ENCODE data around the gene MICAL3.
A peak's percentile ranks its signal among the peaks of the same experiment; 100 is the strongest.

Gene MICAL3

GRCh38 chr22:17777005-17777716 is 247.2 kb downstream of the MICAL3 start:
- ATAC-seq (replicated peaks; ENCODE audit: extremely low read depth, poor library complexity, severe bottlenecking) (peak; percentile 69), DNase-seq (ENCODE audit: low spot score in 2 of 2) (peak; percentile 54 to 75)
- H3K36me3 Mint-ChIP-seq (ENCODE audit: insufficient read depth) = peaks cover 19% of the 10 kb centered on the region
- H3K9me3 Mint-ChIP-seq = no peaks in the 10 kb centered on the region
- H3K4me3 Mint-ChIP-seq = peak overlapping the region; percentile 99
- peaks cover 83% of the 10 kb centered on the region for H3K4me1 Mint-ChIP-seq
- peak overlapping the region; percentile 98 for H3K27ac Mint-ChIP-seq (ENCODE audit: low read depth)
- no peaks in the 10 kb centered on the region for H3K27me3 Mint-ChIP-seq

DNA sequence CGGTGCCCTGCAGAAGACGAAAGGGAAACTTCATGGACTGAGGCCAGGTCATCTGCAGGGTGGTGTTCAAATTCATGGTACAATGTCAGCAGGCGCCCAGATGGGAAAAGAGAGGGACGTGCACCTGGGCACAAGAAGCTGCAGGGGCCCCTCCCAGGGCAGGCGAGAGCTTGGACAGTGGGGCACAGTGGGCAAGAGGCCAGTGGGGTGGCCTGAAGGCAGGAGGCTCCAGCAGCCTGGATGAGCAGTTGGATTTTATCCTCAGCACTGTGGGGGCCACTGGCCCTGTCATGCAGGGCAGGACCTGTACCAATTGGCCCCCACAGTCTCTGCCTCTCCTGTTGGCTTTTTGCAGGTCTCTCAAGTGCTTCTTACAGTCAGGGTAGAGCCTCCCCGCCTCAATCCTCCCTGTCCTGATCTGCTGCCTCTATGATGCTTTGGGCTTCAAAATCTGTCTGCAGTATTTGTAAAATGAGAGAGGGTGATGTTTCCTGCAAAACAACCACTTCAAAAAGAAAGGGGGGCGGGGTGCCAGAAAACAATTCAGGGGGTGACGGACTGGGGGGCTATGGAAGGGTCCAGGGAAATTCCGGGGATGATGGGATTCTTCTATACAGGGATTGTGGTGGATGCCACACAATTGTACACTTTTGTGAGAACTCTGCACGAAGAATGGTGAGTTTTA is 248.4 kb downstream of the MICAL3 start:
- Mint-ChIP-seq H3K36me3 (ENCODE audit: insufficient read depth) (peaks cover 19% of the 10 kb centered on the region), H3K27me3 (no peaks in the 10 kb centered on the region), H3K4me1 (peaks cover 75% of the 10 kb centered on the region), H3K27ac (ENCODE audit: low read depth) (peak overlapping the region; percentile 98), H3K4me3 (peak overlapping the region; percentile 89), H3K9me3 (no peaks in the 10 kb centered on the region)
- ATAC-seq (replicated peaks; ENCODE audit: extremely low read depth, poor library complexity, severe bottlenecking) = no peak
- no peak for DNase-seq (ENCODE audit: low spot score in 2 of 2)

DNA sequence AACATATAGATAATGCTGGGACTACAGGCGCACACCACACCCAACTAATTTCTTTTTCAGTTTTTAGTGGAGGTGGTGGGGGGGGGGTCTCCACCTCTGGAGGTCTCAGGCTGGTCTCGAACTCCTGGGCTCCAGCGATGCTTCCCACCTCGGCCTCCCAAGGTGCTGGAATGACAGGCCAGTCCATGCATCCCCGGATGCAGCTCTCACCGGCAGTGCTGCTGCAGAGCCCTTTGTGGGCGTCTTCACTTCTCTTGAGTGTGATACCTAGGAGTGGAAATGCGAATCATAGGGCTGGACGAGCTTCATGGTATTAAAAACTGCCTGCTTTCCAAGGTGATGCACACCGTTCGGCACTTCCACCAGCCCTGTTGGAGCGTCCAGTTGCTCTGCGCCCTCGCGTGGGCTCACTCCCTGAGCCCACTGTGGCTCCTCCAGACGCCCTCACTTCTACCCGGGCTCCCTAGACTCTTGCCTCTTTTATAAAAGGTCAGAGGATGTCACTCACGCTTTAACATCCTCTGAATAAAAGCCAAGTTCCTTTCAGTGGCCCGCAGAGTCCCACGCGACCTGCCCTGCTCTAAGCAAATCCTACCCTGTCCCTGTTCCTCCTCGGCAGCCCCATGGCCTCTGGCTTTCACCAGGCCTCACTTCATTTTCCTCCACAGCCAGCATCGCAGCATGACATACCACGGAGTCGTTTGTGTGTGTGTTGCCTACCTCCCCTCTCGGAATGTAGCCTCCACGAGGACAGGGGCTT is 249.3 kb downstream of the MICAL3 start:
- H3K9me3 Mint-ChIP-seq = no peaks in the 10 kb centered on the region
- no peaks in the 10 kb centered on the region for H3K27me3 Mint-ChIP-seq

GRCh38 chr22:17774206-17774925 is 250.0 kb downstream of the MICAL3 start, which contains the start of gene BID:
Gene BID, minus strand, starts transcription at chr22:17774469. Its CDS starts 24,353 bp downstream, at chr22:17750116.
- Mint-ChIP-seq H3K9me3 (no peaks in the 10 kb centered on the region), H3K4me3 (peak within 1 kb of the TSS; percentile 89), H3K27ac (ENCODE audit: low read depth) (peak within 1 kb of the TSS; percentile 98), H3K27me3 (no peaks in the 10 kb centered on the region), H3K4me1 (peaks cover 73% of the 10 kb centered on the region), H3K36me3 (ENCODE audit: insufficient read depth) (peaks cover 22% of the 10 kb centered on the region)
- DNase-seq (ENCODE audit: low spot score in 2 of 2) = no peak
- ATAC-seq (replicated peaks; ENCODE audit: extremely low read depth, poor library complexity, severe bottlenecking) = peak; percentile 27

More for the DNA sequence above, 249.3 kb downstream of the MICAL3 start:
- DNase-seq (ENCODE audit: low spot score in 2 of 2) (no peak), ATAC-seq (replicated peaks; ENCODE audit: extremely low read depth, poor library complexity, severe bottlenecking) (no peak)
- Mint-ChIP-seq H3K27ac (ENCODE audit: low read depth) (peak overlapping the region; percentile 98), H3K4me1 (peaks cover 73% of the 10 kb centered on the region), H3K36me3 (ENCODE audit: insufficient read depth) (peaks cover 23% of the 10 kb centered on the region), H3K4me3 (peak overlapping the region; percentile 89)

GRCh38 chr22:17773606-17774205 is 250.7 kb downstream of the MICAL3 start:
- Mint-ChIP-seq H3K27ac (ENCODE audit: low read depth) (peak overlapping the region; percentile 82), H3K9me3 (no peaks in the 10 kb centered on the region), H3K36me3 (ENCODE audit: insufficient read depth) (peaks cover 22% of the 10 kb centered on the region), H3K4me1 (peaks cover 69% of the 10 kb centered on the region), H3K4me3 (peak overlapping the region; percentile 89), H3K27me3 (no peaks in the 10 kb centered on the region)
- ATAC-seq (replicated peaks; ENCODE audit: extremely low read depth, poor library complexity, severe bottlenecking) (peak; percentile 54), DNase-seq (ENCODE audit: low spot score in 2 of 2) (peak; percentile 40 to 55)

GRCh38 chr22:17772958-17773605 is 251.3 kb downstream of the MICAL3 start:
- no peaks in the 10 kb centered on the region for H3K9me3 Mint-ChIP-seq
- ATAC-seq (replicated peaks; ENCODE audit: extremely low read depth, poor library complexity, severe bottlenecking) (no peak), DNase-seq (ENCODE audit: low spot score in 2 of 2) (no peak)
- no peaks in the 10 kb centered on the region for H3K27me3 Mint-ChIP-seq
- peaks cover 22% of the 10 kb centered on the region for H3K36me3 Mint-ChIP-seq (ENCODE audit: insufficient read depth)
- peak overlapping the region; percentile 89 for H3K4me3 Mint-ChIP-seq
- H3K27ac Mint-ChIP-seq (ENCODE audit: low read depth) = peak overlapping the region; percentile 82
- peaks cover 64% of the 10 kb centered on the region for H3K4me1 Mint-ChIP-seq

GRCh38 chr22:17772249-17772957 is 252.0 kb downstream of the MICAL3 start:
- DNase-seq (ENCODE audit: low spot score in 2 of 2) = no peak
- Mint-ChIP-seq H3K4me3 (peak overlapping the region; percentile 89), H3K36me3 (ENCODE audit: insufficient read depth) (peaks cover 21% of the 10 kb centered on the region), H3K27me3 (no peaks in the 10 kb centered on the region), H3K4me1 (peaks cover 64% of the 10 kb centered on the region), H3K9me3 (no peaks in the 10 kb centered on the region), H3K27ac (ENCODE audit: low read depth) (peak overlapping the region; percentile 82)
- ATAC-seq (replicated peaks; ENCODE audit: extremely low read depth, poor library complexity, severe bottlenecking) = no peak

- peak overlapping the region; percentile 31 for H3K4me3 Mint-ChIP-seq
- peaks cover 51% of the 10 kb centered on the region for H3K4me1 Mint-ChIP-seq
- H3K27me3 Mint-ChIP-seq = no peaks in the 10 kb centered on the region
- DNase-seq (ENCODE audit: low spot score in 2 of 2) (no peak), ATAC-seq (replicated peaks; ENCODE audit: extremely low read depth, poor library complexity, severe bottlenecking) (no peak)
- H3K36me3 Mint-ChIP-seq (ENCODE audit: insufficient read depth) = peaks cover 11% of the 10 kb centered on the region
- H3K27ac Mint-ChIP-seq (ENCODE audit: low read depth) = peak overlapping the region; percentile 61
- no peaks in the 10 kb centered on the region for H3K9me3 Mint-ChIP-seq
Observed at GRCh38 chr22:17770180-17771077, 253.9 kb downstream of the MICAL3 start.

DNA sequence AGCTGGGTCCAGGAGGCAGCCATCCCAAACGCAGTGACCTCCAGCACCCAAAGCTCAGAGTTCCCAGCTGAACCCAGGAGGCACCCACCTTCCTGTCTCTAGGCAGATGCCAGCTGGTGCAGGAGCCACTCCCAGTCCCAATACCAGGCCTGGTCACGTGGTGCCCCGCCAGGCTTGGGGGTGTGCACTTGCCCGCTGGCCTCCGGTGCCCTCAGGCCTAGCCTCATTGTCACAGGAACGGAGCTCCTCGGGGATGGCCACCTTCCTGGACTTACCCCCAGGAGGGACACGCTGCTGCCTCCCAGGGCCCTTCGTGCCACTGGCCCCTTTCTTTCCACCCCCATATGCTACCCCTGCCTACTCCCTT is 254.7 kb downstream of the MICAL3 start:
- Mint-ChIP-seq H3K9me3 (no peaks in the 10 kb centered on the region), H3K27ac (ENCODE audit: low read depth) (peak overlapping the region; percentile 61)

GRCh38 chr22:17769013-17769715 is 255.2 kb downstream of the MICAL3 start:
- ATAC-seq (replicated peaks; ENCODE audit: extremely low read depth, poor library complexity, severe bottlenecking) (no peak), DNase-seq (ENCODE audit: low spot score in 2 of 2) (no peak)
- Mint-ChIP-seq H3K36me3 (ENCODE audit: insufficient read depth) (peaks cover 12% of the 10 kb centered on the region), H3K4me3 (peak overlapping the region; percentile 31), H3K27ac (ENCODE audit: low read depth) (peak overlapping the region; percentile 61), H3K27me3 (no peaks in the 10 kb centered on the region), H3K9me3 (no peaks in the 10 kb centered on the region), H3K4me1 (peaks cover 55% of the 10 kb centered on the region)

More for the DNA sequence above, 254.7 kb downstream of the MICAL3 start:
- H3K4me1 Mint-ChIP-seq = peaks cover 50% of the 10 kb centered on the region
- peak overlapping the region; percentile 31 for H3K4me3 Mint-ChIP-seq
- no peaks in the 10 kb centered on the region for H3K27me3 Mint-ChIP-seq
- ATAC-seq (replicated peaks; ENCODE audit: extremely low read depth, poor library complexity, severe bottlenecking) (no peak), DNase-seq (ENCODE audit: low spot score in 2 of 2) (no peak)
- H3K36me3 Mint-ChIP-seq (ENCODE audit: insufficient read depth) = peaks cover 11% of the 10 kb centered on the region
